Liver (tissue), 9 donors: ENCODE measurements around the gene SRSF4. TPM values are rescaled to one million over a fixed set of nuclear protein-coding genes. Genes with fewer than 3 reads are reported as not detected.
"Not testable (repeated sequence)": the region's sequence is repeated elsewhere in the genome, so short reads cannot be mapped to it uniquely, and the experiment has no call there.

Source experiments
- DNase-seq: peaks from one replicate; pipeline ENCODE4 v3.0.0-alpha.2; 2017; ENCODE audit warnings: low spot score
- H3K27ac ChIP-seq, 2 donors: one replicate each; pipeline ENCODE4 v1.7.0; 2013; ENCODE audit warnings: inconsistent platforms in 2 of 2, low read length in 2 of 2, control low read depth in 1 of 2, low read depth in 1 of 2, mild to moderate bottlenecking in 1 of 2
- H3K27me3 ChIP-seq, 4 donors: one replicate each; pipeline versions ENCODE4 v1.6.1 to v1.7.0; 2013; ENCODE audit warnings: low read length in 3 of 4, inconsistent platforms in 1 of 4, mild to moderate bottlenecking in 1 of 4, moderate library complexity in 1 of 4; ENCODE audit not compliant: control insufficient read depth in 4 of 4, insufficient read depth in 4 of 4
- H3K36me3 ChIP-seq, 4 donors: one replicate each; pipeline versions ENCODE4 v1.6.1 to v1.7.0; 2013; ENCODE audit warnings: low read length in 3 of 4, mild to moderate bottlenecking in 3 of 4, low read depth in 1 of 4, moderate library complexity in 1 of 4; ENCODE audit not compliant: control insufficient read depth in 4 of 4, insufficient read depth in 3 of 4
- H3K4me1 ChIP-seq, 4 donors: one replicate each; pipeline versions ENCODE4 v1.6.1 to v1.7.0; 2013; ENCODE audit warnings: low read length in 3 of 4, mild to moderate bottlenecking in 3 of 4, moderate library complexity in 1 of 4; ENCODE audit not compliant: control insufficient read depth in 4 of 4, insufficient read depth in 4 of 4
- H3K4me3 ChIP-seq, 3 donors: one replicate each; pipeline versions ENCODE4 v1.6.1 to v1.7.0; 2013; ENCODE audit warnings: low read length in 3 of 3, control low read depth in 1 of 3, low read depth in 1 of 3, mild to moderate bottlenecking in 1 of 3
- H3K9ac ChIP-seq, 2 donors: one replicate each; pipeline ENCODE4 v1.7.0; 2013; ENCODE audit warnings: low read length in 2 of 2, mild to moderate bottlenecking in 2 of 2, moderate library complexity in 2 of 2, control low read depth in 1 of 2, low read depth in 1 of 2
- H3K9me3 ChIP-seq, 4 donors: one replicate each; pipeline versions ENCODE4 v1.6.1 to v1.7.0; 2013; ENCODE audit warnings: low read length in 3 of 4; ENCODE audit not compliant: control insufficient read depth in 4 of 4
- EGR1 ChIP-seq, 2 donors: IDR thresholded peaks; 2 replicates each; pipeline ENCODE4 v1.6.1; 2016 to 2018; ENCODE audit warnings: antibody characterized with exemption in 2 of 2, low read depth in 2 of 2
- FOXA1 ChIP-seq: IDR thresholded peaks from 2 replicates; pipeline ENCODE4 v1.6.1; 2016; ENCODE audit warnings: antibody characterized with exemption
- FOXA2 ChIP-seq: IDR thresholded peaks from 2 replicates; pipeline ENCODE4 v1.6.1; 2016; ENCODE audit warnings: antibody characterized with exemption
- GABPA ChIP-seq, 2 donors: IDR thresholded peaks in 1 of 2; conservative IDR thresholded peaks in 1 of 2; 2 replicates each; pipeline ENCODE4 v1.6.1; 2016; ENCODE audit warnings: antibody characterized with exemption in 2 of 2, mild to moderate bottlenecking in 1 of 2, moderate library complexity in 1 of 2
- HNF4G ChIP-seq: IDR thresholded peaks from 2 replicates; pipeline ENCODE4 v1.6.1; 2016; ENCODE audit warnings: antibody characterized with exemption
- JUND ChIP-seq, 2 donors: IDR thresholded peaks; 2 replicates each; pipeline ENCODE4 v1.6.1; 2016; ENCODE audit warnings: antibody characterized with exemption in 2 of 2
- MAX ChIP-seq: IDR thresholded peaks from 2 replicates; pipeline ENCODE4 v1.6.1; 2016; ENCODE audit warnings: antibody characterized with exemption
- NR2F2 ChIP-seq: IDR thresholded peaks from 2 replicates; pipeline ENCODE4 v1.6.1; 2016; ENCODE audit warnings: antibody characterized with exemption
- RAD21 ChIP-seq, 2 donors: IDR thresholded peaks; 2 replicates each; pipeline ENCODE4 v1.6.1; 2016; ENCODE audit warnings: antibody characterized with exemption in 2 of 2, mild to moderate bottlenecking in 2 of 2
- RXRA ChIP-seq, 2 donors: IDR thresholded peaks; 2 replicates each; pipeline ENCODE4 v1.6.1; 2017 to 2018; ENCODE audit warnings: antibody characterized with exemption in 2 of 2, mild to moderate bottlenecking in 1 of 2
- SP1 ChIP-seq: IDR thresholded peaks from 2 replicates; pipeline ENCODE4 v1.6.1; 2018; ENCODE audit warnings: antibody characterized with exemption, mild to moderate bottlenecking
- TAF1 ChIP-seq: conservative IDR thresholded peaks from 2 replicates; pipeline ENCODE4 v1.6.1; 2016; ENCODE audit warnings: antibody characterized with exemption, mild to moderate bottlenecking
- YY1 ChIP-seq: IDR thresholded peaks from 2 replicates; pipeline ENCODE4 v1.6.1; 2016; ENCODE audit warnings: antibody characterized with exemption, mild to moderate bottlenecking
- WGBS: extraction: QIAGEN DNeasy Blood & Tissue Kit; methylation state at CpG from one replicate; pipeline ENCODE4 v1.1.7; 2013; 5-methylcytosine and 5-hydroxymethylcytosine counted together
- polyA plus RNA-seq, 2 donors: library from polyadenylated mRNA; stranded (reverse) in 1 of 2; unstranded in 1 of 2; fragments of 200-250 nt in 1 of 2; fragments of >200 nt in 1 of 2; fragmentation: Nextera tagmentation in 1 of 2; extraction: Ambion mirVana in 1 of 2; gene quantifications; one replicate each; pipeline versions ENCODE4 v1.2.1 to v1.2.3, GENCODE V29; 2013 to 2015
- total RNA-seq, 2 donors: library from RNA; depleted of rRNA; stranded (reverse); fragments of >200 nt; gene quantifications; one replicate each; pipeline ENCODE4 v1.2.3, GENCODE V29; 2014
- TF ChIP-seq, protein P1 (sequence below): IDR thresholded peaks from 2 replicates; pipeline ENCODE4 v1.6.1; 2016; ENCODE audit warnings: antibody characterized with exemption
- TF ChIP-seq, protein P2 (sequence below): IDR thresholded peaks from 2 replicates; pipeline ENCODE4 v1.6.1; 2016; ENCODE audit warnings: antibody characterized with exemption
- TF ChIP-seq, protein P3 (sequence below): fragments of 150-350 bp; IDR thresholded peaks from 2 replicates; pipeline ENCODE4 v1.5.1; 2017; ENCODE audit warnings: improper control_type of control experiment, low read depth, low read length; ENCODE audit not compliant: missing input control
- TF ChIP-seq, protein P4 (sequence below): IDR thresholded peaks from 2 replicates; pipeline ENCODE4 v1.6.1; 2016; ENCODE audit warnings: antibody characterized with exemption, mild to moderate bottlenecking
- donor health status: healthy.
- donor health status: healthy.
- donor health status: healthy.
- donor health status: healthy.
- donor health status: healthy.

The SRSF4 gene
- total and polyA plus RNA-seq, 4 donors: 24.0 to 45.8 (median 30.2) TPM

GRCh38 chr1:29152046-29152805 is 29.5 kb downstream of the SRSF4 start:
- Histone ChIP-seq H3K4me3 (no peak overlapping the region), H3K9me3 (no peaks in the 10 kb centered on the region), H3K4me1 (peaks cover 0 to 30% (median 22%) of the 10 kb centered on the region in 4 donors), H3K36me3 (peaks cover 19 to 63% (median 48%) of the 10 kb centered on the region in 4 donors), H3K27me3 (no peaks in the 10 kb centered on the region), H3K27ac (no peak overlapping the region), H3K9ac (no peak overlapping the region)
- DNase-seq: no peak
- TF ChIP-seq GABPA (IDR thresholded peaks at IDR 0.05 in 1 of 2, conservative IDR thresholded peaks at IDR 0.05 in 1 of 2): no peak
- TF ChIP-seq, protein P1, sequence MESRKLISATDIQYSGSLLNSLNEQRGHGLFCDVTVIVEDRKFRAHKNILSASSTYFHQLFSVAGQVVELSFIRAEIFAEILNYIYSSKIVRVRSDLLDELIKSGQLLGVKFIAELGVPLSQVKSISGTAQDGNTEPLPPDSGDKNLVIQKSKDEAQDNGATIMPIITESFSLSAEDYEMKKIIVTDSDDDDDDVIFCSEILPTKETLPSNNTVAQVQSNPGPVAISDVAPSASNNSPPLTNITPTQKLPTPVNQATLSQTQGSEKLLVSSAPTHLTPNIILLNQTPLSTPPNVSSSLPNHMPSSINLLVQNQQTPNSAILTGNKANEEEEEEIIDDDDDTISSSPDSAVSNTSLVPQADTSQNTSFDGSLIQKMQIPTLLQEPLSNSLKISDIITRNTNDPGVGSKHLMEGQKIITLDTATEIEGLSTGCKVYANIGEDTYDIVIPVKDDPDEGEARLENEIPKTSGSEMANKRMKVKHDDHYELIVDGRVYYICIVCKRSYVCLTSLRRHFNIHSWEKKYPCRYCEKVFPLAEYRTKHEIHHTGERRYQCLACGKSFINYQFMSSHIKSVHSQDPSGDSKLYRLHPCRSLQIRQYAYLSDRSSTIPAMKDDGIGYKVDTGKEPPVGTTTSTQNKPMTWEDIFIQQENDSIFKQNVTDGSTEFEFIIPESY: no peak
- no peak for TF ChIP-seq HNF4G
- TF ChIP-seq SP1: no peak
- TF ChIP-seq, protein P2, sequence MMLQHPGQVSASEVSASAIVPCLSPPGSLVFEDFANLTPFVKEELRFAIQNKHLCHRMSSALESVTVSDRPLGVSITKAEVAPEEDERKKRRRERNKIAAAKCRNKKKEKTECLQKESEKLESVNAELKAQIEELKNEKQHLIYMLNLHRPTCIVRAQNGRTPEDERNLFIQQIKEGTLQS: no peak
- no peak for TF ChIP-seq FOXA1
- TF ChIP-seq TAF1: no peak
- TF ChIP-seq RXRA (IDR thresholded peaks at IDR 0.05): no peak
- TF ChIP-seq NR2F2: no peak
- TF ChIP-seq EGR1 (IDR thresholded peaks at IDR 0.05; ENCODE audit: low read depth in 2 of 2): no peak
- TF ChIP-seq MAX: no peak
- TF ChIP-seq, protein P3, sequence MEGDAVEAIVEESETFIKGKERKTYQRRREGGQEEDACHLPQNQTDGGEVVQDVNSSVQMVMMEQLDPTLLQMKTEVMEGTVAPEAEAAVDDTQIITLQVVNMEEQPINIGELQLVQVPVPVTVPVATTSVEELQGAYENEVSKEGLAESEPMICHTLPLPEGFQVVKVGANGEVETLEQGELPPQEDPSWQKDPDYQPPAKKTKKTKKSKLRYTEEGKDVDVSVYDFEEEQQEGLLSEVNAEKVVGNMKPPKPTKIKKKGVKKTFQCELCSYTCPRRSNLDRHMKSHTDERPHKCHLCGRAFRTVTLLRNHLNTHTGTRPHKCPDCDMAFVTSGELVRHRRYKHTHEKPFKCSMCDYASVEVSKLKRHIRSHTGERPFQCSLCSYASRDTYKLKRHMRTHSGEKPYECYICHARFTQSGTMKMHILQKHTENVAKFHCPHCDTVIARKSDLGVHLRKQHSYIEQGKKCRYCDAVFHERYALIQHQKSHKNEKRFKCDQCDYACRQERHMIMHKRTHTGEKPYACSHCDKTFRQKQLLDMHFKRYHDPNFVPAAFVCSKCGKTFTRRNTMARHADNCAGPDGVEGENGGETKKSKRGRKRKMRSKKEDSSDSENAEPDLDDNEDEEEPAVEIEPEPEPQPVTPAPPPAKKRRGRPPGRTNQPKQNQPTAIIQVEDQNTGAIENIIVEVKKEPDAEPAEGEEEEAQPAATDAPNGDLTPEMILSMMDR: no peak
- no peak for TF ChIP-seq FOXA2
- no peak for TF ChIP-seq YY1
- TF ChIP-seq, protein P4, sequence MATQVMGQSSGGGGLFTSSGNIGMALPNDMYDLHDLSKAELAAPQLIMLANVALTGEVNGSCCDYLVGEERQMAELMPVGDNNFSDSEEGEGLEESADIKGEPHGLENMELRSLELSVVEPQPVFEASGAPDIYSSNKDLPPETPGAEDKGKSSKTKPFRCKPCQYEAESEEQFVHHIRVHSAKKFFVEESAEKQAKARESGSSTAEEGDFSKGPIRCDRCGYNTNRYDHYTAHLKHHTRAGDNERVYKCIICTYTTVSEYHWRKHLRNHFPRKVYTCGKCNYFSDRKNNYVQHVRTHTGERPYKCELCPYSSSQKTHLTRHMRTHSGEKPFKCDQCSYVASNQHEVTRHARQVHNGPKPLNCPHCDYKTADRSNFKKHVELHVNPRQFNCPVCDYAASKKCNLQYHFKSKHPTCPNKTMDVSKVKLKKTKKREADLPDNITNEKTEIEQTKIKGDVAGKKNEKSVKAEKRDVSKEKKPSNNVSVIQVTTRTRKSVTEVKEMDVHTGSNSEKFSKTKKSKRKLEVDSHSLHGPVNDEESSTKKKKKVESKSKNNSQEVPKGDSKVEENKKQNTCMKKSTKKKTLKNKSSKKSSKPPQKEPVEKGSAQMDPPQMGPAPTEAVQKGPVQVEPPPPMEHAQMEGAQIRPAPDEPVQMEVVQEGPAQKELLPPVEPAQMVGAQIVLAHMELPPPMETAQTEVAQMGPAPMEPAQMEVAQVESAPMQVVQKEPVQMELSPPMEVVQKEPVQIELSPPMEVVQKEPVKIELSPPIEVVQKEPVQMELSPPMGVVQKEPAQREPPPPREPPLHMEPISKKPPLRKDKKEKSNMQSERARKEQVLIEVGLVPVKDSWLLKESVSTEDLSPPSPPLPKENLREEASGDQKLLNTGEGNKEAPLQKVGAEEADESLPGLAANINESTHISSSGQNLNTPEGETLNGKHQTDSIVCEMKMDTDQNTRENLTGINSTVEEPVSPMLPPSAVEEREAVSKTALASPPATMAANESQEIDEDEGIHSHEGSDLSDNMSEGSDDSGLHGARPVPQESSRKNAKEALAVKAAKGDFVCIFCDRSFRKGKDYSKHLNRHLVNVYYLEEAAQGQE: no peak
- TF ChIP-seq RAD21 (IDR thresholded peaks at IDR 0.05): no peak
- no peak for TF ChIP-seq JUND (IDR thresholded peaks at IDR 0.05)
- WGBS: 92% methylated on average over 8 of the region's 8 CpGs

GRCh38 chr1:29150346-29150745 is 31.4 kb downstream of the SRSF4 start:
- 97% methylated on average over 9 of the region's 9 CpGs for WGBS
- H3K27me3 ChIP-seq, DNase-seq: not testable (repeated sequence)

More at GRCh38 chr1:29150346-29150745, 31.4 kb downstream of the SRSF4 start:
- Histone ChIP-seq H3K4me1 (peaks cover 6 to 43% (median 34%) of the 10 kb centered on the region in 4 donors), H3K36me3 (peaks cover 16 to 55% (median 44%) of the 10 kb centered on the region in 4 donors)
- H3K4me3 ChIP-seq, H3K27ac ChIP-seq, H3K9me3 ChIP-seq, H3K9ac ChIP-seq: not testable (repeated sequence)
